OCI-LY3 (cell line): ENCODE data around the gene RASD1.

Source experiments
- H2AFZ ChIP-seq: fragments of 200-600, 300-600 bp; shearing (Covaris generic); 2 replicates; pipeline ENCODE4 v1.6.0; 2014; ENCODE audit warnings: antibody characterized with exemption, low read depth, low read length
- H3K27ac ChIP-seq: fragments of 200-600, 300-600 bp; sonication (generic); 2 replicates; pipeline ENCODE4 v1.5.1; 2014; ENCODE audit warnings: mild to moderate bottlenecking, low read length, moderate library complexity, mixed read lengths
- H3K27me3 ChIP-seq: fragments of 200-600, 300-600 bp; sonication (generic); 2 replicates; pipeline ENCODE4 v1.6.1; 2014; ENCODE audit warnings: low read depth, low read length, mixed read lengths
- H3K36me3 ChIP-seq: fragments of 200-600, 300-600 bp; sonication (generic); replicated peaks from 2 replicates; pipeline ENCODE3; 2014; ENCODE audit warnings: low read depth, low read length, mixed read lengths
- H3K4me1 ChIP-seq: fragments of 300-600, 200-600 bp; sonication (generic); 2 replicates; pipeline ENCODE4 v1.6.1; 2014; ENCODE audit warnings: low read length, mixed read lengths
- H3K4me2 ChIP-seq: fragments of 200-600, 300-600 bp; sonication (generic); 2 replicates; pipeline ENCODE4 v1.6.1; 2014; ENCODE audit warnings: low read length, mixed read lengths
- H3K4me3 ChIP-seq: fragments of 300-600, 200-600 bp; sonication (generic); 2 replicates; pipeline ENCODE4 v1.5.1; 2014; ENCODE audit warnings: antibody characterized with exemption, mild to moderate bottlenecking, low read length, moderate library complexity
- H3K79me2 ChIP-seq: fragments of 300-600, 200-600 bp; shearing (Covaris generic); 2 replicates; pipeline ENCODE4 v1.6.1; 2014; ENCODE audit warnings: mild to moderate bottlenecking, low read length, mixed read lengths
- H3K9ac ChIP-seq: fragments of 300-600, 200-600 bp; shearing (Covaris generic); 2 replicates; pipeline ENCODE4 v1.6.0; 2014; ENCODE audit warnings: mild to moderate bottlenecking, low read length, moderate library complexity
- H3K9me3 ChIP-seq: fragments of 200-600, 300-600 bp; shearing (Covaris generic); 2 replicates; pipeline ENCODE4 v1.6.1; 2014; ENCODE audit warnings: low read length, mixed read lengths; ENCODE audit not compliant: insufficient read depth
- H4K20me1 ChIP-seq: fragments of 200-600, 300-600 bp; sonication (generic); 2 replicates; pipeline ENCODE4 v1.6.1; 2016; ENCODE audit warnings: low read length, mixed read lengths; ENCODE audit not compliant: insufficient read depth
- EZH2phosphoT487 ChIP-seq: fragments of 200-600 bp; shearing (Covaris generic); IDR thresholded peaks from 2 replicates; pipeline ENCODE4 v1.6.1; 2018; ENCODE audit warnings: antibody characterized with exemption, mixed run types, low read depth
- TF ChIP-seq, protein P1 (sequence below): fragments of 200-600, 300-600 bp; sonication (generic); IDR thresholded peaks from 2 replicates; pipeline ENCODE4 v1.5.1; 2014; ENCODE audit warnings: antibody characterized with exemption, low read length, low read depth

Gene RASD1

DNA sequence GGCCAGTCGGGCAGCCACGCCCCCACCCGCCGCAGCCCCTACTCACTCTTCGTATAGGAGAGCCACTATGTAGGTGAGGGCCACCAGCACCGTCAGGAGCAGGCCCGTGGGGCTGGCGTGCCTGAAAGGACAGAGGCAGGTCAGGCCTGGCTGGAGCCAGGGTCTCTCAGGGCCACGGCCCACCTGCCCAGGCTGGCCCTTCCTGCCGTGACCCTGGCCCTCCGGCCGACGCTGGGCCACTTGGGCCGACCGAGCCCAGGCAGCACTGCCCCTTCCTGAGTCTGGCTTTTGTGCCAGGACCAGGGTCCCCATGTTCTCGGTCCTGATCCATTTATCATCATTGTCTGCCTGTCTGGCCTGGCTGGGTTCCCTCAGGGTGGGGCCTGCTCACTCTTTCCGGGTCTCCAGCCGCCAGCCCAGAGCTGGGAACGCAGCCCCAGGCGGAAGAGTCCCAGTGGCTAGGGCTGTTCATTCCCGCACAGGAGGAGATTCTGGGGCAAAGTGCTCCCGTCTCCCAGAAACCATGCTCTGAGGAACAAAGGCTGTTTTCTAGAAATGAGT lies 10.1 kb upstream of the RASD1 start:
- Histone ChIP-seq H4K20me1 (no peaks in the 10 kb centered on the region), H2AFZ (no peak overlapping the region), H3K4me2 (no peak overlapping the region), H3K4me3 (no peak overlapping the region), H3K9ac (no peak overlapping the region), H3K79me2 (no peaks in the 10 kb centered on the region), H3K27me3 (no peaks in the 10 kb centered on the region), H3K27ac (no peak overlapping the region), H3K4me1 (no peaks in the 10 kb centered on the region), H3K9me3 (no peaks in the 10 kb centered on the region), H3K36me3 (no peaks in the 10 kb centered on the region)
- no peak for TF ChIP-seq EZH2phosphoT487
- TF ChIP-seq, protein P1, sequence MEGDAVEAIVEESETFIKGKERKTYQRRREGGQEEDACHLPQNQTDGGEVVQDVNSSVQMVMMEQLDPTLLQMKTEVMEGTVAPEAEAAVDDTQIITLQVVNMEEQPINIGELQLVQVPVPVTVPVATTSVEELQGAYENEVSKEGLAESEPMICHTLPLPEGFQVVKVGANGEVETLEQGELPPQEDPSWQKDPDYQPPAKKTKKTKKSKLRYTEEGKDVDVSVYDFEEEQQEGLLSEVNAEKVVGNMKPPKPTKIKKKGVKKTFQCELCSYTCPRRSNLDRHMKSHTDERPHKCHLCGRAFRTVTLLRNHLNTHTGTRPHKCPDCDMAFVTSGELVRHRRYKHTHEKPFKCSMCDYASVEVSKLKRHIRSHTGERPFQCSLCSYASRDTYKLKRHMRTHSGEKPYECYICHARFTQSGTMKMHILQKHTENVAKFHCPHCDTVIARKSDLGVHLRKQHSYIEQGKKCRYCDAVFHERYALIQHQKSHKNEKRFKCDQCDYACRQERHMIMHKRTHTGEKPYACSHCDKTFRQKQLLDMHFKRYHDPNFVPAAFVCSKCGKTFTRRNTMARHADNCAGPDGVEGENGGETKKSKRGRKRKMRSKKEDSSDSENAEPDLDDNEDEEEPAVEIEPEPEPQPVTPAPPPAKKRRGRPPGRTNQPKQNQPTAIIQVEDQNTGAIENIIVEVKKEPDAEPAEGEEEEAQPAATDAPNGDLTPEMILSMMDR: no peak

DNA sequence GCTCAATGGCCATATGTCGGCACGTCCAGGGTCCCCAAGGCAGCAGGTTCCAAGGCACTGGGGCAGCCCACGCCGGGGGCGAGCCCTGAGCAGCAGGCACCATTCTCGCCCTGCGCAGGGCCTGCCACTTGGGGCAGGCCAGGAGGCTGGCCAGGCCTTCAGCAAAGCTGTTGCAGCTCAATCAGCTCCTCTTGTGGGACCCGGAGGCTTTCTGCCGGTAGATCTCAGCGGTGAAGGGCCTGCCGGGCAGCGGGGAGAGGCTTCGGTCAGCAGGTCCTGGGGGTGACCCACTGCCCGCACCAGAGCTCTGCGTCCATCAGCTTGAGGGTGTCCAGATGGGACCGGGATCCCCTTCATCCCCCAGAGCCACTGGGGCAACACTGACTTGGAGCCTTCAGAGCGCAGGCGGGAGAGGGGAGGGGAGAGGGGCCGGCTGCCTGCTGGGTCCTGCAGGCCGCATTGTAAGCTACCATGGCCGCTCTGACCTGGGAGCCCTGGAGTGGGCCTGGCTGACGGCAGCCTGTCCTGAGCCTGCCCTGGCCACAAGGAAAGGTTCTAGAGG lies 9.5 kb upstream of the RASD1 start:
- no peaks in the 10 kb centered on the region for H3K27me3 ChIP-seq
- no peak overlapping the region for H3K4me2 ChIP-seq
- H3K27ac ChIP-seq: no peak overlapping the region
- no peaks in the 10 kb centered on the region for H3K9me3 ChIP-seq
- no peaks in the 10 kb centered on the region for H4K20me1 ChIP-seq
- H3K9ac ChIP-seq: no peak overlapping the region
- H3K4me3 ChIP-seq: no peak overlapping the region
- no peaks in the 10 kb centered on the region for H3K36me3 ChIP-seq
- H3K79me2 ChIP-seq: no peaks in the 10 kb centered on the region
- H3K4me1 ChIP-seq: no peaks in the 10 kb centered on the region
- TF ChIP-seq EZH2phosphoT487: no peak
- TF ChIP-seq, protein P1: no peak
- H2AFZ ChIP-seq: no peak overlapping the region

DNA sequence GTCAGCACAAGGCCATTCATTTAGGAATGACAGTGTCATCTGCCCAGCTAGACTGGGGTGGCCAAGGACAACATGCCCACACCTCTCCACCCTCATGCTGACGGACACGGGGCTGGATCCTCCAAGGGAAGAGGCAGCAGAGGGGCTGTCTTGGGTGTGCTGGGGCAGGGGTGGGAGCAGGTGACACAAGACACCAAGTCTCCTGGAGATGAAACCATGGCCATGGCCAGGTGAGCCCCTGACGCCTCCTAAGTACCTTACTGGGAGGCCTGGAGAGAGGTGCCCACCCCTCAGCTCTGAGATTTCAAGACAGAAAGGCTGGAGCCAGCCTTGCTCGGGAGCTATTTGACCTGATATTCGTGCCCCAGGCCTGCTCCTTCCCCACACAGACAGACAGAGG lies 9.0 kb upstream of the RASD1 start:
- Histone ChIP-seq H4K20me1 (no peaks in the 10 kb centered on the region), H3K4me2 (no peak overlapping the region)

DNA sequence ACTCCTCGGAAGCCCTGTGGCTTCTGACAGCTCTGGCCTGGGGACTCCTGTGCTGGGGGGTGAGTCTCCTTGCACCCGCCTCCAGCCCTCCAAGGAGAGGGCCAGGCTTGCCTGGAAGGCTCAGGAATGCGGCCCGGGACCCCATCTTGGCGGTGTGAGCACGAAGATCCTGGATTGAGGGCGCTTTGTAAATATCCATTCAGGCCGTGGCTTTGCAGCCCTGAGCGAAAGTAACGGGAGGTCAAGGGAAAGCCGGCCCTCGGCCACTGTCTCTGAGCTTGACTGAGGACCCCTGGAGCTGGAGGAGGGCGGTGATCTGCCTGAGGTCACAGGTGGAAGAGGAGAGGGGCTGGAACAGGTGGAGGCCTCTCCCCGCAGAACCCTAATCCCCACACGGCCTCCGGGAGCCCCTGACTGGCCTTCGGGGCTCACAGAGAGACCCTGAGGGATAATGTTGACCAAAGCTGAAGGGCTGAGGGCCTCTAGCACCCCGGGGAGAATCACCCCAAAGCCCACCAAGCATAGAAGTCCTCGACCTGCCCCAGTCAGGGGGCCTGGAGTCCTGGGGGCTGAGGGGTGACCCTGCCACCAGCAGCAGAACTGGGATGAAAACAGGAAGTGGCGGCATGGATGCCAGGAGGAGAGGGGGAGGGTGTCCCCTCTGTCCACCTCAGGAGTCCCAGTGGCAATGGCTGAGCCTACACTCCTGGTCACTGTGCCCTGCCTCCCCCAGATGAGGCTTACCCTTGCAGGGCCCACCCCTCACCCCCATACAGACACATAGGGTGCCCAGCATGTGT lies 8.3 kb upstream of the RASD1 start:
- no peaks in the 10 kb centered on the region for H3K4me1 ChIP-seq
- no peak overlapping the region for H3K4me3 ChIP-seq
- TF ChIP-seq EZH2phosphoT487: no peak
- TF ChIP-seq, protein P1: no peak
- H3K27ac ChIP-seq: no peak overlapping the region
- H2AFZ ChIP-seq: no peak overlapping the region
- no peaks in the 10 kb centered on the region for H3K27me3 ChIP-seq
- H3K79me2 ChIP-seq: no peaks in the 10 kb centered on the region
- H4K20me1 ChIP-seq: no peaks in the 10 kb centered on the region
- no peak overlapping the region for H3K9ac ChIP-seq
- H3K4me2 ChIP-seq: no peak overlapping the region
- no peaks in the 10 kb centered on the region for H3K9me3 ChIP-seq
- H3K36me3 ChIP-seq: no peaks in the 10 kb centered on the region

More for the DNA sequence above, 9.0 kb upstream of the RASD1 start:
- no peak for TF ChIP-seq EZH2phosphoT487
- TF ChIP-seq, protein P1: no peak
- Histone ChIP-seq H3K9me3 (no peaks in the 10 kb centered on the region), H3K27me3 (no peaks in the 10 kb centered on the region), H3K4me1 (no peaks in the 10 kb centered on the region), H3K36me3 (no peaks in the 10 kb centered on the region), H3K4me3 (no peak overlapping the region), H2AFZ (no peak overlapping the region), H3K79me2 (no peaks in the 10 kb centered on the region), H3K9ac (no peak overlapping the region), H3K27ac (no peak overlapping the region)
